CD4-positive, alpha-beta T cell treated with Interleukin-21 for 1 hour (primary cell): ENCODE measurements around the gene THOP1.
"Not testable (repeated sequence)": the region's sequence is repeated elsewhere in the genome, so short reads cannot be mapped to it uniquely, and the experiment has no call there.

Experiments
- DNase-seq: peaks from one replicate; pipeline ENCODE4 v3.0.0-alpha.2; 2020

The THOP1 gene

GRCh38 chr19:2805261-2805900 lies 20.1 kb downstream of the THOP1 start:
- no peak for DNase-seq

DNA sequence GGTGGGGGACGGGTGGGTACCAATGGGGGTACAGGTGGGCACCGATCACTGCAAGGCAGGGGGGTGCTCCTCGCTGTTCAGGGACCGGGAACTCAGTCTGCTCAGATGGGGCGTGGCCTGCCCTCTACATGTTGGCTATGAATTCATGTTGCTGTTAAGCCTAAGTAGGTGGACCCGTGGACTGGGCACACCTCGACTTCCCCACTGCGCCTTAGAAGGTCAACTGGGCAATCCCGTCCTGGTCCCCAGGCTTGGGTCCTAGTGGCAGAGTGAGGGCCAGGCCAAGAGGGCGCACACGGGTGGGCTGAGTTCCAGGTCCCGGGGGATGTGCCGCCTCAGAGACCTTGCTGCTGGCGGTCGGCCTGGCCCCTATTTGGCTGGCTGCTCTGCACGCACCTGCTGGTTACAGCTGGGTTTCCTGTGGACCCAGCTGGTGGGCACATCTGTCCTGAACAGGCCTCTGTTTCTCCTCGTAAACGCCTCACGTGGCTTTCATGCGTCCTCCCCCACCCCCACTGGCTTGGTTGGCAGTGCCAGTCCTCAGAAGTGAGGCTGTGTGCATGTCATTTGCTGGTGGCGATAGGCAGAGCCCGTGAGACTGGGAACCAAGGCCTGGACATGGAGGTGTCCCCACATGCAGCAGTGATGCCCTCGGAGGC lies 20.8 kb downstream of the THOP1 start:
- DNase-seq, result no peak

GRCh38 chr19:2806736-2807378 lies 21.6 kb downstream of the THOP1 start:
- no peak for DNase-seq

DNA sequence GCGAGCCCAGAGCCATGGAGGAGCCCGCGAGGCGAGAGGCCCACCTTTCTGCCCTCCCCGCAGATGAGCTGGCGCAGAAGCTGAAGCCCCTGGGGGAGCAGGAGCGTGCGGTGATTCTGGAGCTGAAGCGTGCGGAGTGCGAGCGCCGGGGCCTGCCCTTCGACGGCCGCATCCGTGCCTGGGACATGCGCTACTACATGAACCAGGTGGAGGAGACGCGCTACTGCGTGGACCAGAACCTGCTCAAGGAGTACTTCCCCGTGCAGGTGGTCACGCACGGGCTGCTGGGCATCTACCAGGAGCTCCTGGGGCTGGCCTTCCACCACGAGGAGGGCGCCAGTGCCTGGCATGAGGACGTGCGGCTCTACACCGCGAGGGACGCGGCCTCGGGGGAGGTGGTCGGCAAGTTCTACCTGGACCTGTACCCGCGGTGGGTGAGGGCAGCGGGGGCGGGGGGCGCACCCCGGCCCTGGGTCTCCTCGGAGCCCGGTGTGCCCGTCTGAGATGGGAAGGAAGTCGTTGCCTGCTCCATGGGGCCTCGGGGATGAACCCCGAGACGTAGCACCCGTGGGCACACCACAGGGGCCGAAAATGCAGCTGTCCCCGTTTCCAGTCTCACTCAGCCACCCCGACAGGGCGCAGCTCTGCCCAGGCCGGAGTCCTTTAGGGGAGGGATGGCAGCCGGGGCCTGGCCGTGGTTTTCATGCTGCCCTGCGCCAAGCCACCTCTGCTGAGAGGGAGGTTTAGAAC lies 22.3 kb downstream of the THOP1 start:
- DNase-seq, result no peak

DNA sequence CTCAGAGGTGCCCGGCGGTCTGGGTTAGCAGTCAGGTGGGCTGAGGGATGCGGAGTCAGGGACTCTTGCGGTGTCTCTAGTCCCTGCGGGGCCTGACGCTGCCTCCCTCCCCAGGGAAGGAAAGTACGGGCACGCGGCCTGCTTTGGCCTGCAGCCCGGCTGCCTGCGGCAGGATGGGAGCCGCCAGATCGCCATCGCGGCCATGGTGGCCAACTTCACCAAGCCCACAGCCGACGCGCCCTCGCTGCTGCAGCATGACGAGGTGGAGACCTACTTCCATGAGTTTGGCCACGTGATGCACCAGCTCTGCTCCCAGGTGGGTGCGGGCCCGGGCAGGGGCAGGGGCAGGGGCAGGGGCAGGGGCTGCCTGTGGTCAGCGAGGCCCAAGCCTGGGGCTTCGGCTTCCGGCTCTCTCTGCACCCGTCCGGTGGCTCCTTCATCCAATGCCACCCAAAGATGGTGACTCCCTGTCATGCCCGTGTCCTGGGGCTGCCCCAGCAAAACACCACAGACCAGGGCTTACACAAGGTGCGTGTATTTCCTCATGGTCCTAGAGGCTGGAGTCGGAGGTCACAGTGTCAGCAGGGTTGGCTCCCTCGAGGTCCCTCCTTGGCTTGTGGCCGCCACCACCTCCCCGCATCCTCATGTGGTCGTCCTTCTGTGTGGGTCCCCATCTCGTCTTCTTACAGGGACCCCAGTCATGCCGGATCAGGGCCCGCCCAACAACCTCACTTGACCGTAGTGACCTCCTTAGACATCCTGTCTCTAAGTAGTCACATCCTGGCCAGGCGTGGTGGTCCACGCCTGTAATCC lies 23.0 kb downstream of the THOP1 start:
- no peak for DNase-seq

DNA sequence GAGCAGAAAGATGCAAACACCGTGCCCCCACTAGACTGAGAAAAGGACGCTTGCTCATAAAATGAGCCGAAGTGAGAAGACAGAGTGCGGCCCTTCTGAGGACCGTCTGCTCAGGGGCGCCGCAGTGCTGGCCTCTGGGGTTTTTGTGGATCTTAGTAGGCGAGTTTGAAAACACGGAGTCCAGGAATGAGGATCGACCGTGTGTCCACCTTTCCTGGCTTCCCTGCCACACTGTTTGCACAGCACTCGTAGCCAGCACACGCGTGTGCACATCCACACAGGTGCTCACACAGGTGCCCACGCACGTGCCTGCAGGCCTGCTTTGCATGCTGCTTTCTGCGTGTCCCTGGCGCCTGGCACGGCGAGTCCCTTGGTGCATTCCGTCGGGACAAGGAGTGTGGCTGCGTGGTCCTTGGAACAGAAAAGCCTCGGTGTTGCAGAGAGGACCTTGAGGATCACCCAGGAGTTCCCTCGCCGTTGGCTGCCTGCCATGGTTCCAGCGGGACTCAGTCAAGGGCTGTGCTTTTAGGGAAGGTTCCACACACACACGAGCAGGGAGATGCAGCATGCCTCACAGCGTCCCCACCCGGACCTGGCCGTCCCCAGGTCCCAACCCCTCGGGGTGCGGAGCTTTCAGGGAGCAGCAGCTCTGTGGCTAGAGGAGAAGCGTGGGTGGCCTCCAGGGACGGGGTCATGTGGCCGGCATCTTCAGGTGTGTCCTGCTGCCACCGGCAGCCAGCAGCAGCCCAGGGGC lies 24.3 kb downstream of the THOP1 start:
- no peak for DNase-seq

- no peak for DNase-seq
These were observed 25.1 kb downstream of the THOP1 start for GRCh38 chr19:2810141-2811091.

DNA sequence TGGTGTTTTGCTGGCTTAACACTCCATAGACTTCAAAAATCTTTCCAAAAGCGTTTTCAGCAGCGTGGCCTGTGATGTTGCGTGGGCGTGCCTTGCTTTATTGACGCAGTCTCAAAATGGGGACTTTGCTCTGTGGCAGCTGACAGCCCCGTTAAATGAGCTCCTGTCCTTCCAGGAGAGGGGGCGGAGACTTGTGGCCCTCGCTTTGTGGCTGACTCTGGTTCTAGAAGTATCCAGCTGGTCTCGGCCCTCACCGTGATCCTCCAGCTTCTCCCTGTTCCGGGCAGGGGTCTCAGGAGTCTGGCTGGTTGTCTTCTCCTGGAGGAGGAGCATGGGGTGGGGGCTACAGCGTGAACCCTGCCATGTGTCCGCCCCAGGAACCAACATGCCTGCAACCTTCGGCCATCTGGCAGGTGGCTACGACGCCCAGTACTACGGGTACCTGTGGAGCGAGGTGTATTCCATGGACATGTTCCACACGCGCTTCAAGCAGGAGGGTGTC lies 26.0 kb downstream of the THOP1 start:
- no peak for DNase-seq

DNA sequence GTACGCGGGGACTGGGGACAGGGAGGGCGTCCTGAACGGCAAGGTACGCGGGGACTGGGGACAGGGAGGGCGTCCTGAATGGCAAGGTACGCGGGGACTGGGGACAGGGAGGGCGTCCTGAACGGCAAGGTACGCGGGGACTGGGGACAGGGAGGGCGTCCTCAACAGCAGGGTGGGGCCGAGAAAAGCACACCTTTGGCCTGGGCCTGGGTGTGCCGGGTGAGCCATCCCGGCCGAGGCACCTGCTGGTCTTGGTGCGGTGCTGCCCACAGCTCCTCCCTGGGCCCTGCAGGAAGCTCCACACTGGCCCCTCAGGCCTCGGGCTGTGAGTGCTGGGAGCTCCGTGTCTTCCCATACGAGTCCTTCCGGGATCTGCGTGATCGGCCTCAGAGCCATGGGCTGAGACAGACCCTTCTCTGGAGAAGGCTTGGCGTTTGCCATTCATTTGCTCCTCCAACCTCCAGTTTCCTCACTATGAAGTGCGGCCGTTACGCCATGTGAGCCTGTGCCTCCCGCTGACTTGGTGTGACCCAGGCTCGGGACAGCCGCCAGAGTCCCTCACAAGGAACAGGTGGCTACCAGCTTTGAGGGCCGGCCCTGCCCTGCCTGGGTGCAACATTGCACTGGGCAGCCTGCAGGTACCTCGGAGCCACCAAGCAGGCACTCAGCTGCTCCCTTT lies 26.6 kb downstream of the THOP1 start:
- DNase-seq, result no peak

GRCh38 chr19:2812414-2813234 lies 27.3 kb downstream of the THOP1 start:
- DNase-seq, result no peak

GRCh38 chr19:2813235-2814160 lies 28.2 kb downstream of the THOP1 start:
- DNase-seq, result no peak

- DNase-seq, result no peak
These were observed 29.1 kb downstream of the THOP1 start for GRCh38 chr19:2814426-2814825.

GRCh38 chr19:2815191-2815614 lies 29.9 kb downstream of the THOP1 start:
- no peak for DNase-seq

DNA sequence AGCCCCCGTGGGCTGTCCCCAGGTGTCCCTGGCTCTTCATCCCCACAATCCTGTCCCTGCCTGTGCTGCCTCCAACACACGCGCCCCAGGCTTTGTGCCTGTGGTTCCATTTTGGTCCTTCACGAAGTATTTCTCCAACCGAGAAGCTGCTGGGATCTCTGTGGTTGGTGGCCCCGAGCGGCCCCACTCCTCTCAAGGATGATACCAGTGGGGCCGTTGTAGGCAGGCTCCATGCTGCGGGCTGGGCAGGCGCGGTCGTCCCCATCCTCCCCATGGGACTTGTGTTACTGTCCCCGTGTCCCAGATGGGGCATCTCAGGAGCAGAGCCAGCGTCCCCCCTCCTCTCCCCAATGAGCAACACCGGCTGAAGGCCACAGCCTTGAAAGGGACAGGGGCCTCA lies 30.6 kb downstream of the THOP1 start:
- no peak for DNase-seq

DNA sequence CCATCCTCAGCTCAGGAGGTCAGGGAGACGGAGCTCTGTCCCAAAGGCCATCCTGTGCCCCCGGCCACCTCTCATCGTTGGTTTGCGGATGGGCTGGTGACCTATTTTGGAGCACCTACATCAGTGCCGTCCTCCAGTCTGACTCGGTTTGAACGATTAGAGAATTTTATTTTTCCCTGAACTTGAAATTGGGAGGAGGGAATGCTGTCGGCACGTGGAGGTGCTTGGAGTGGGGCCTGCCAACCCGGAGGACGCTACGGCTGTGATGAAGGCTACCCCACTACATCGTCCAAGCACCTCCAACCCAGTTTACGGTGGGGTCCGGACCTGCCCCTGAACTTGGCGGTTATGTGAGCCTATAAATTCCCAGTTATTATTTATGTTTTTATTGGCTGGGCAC lies 31.3 kb downstream of the THOP1 start:
- DNase-seq, result no peak

DNA sequence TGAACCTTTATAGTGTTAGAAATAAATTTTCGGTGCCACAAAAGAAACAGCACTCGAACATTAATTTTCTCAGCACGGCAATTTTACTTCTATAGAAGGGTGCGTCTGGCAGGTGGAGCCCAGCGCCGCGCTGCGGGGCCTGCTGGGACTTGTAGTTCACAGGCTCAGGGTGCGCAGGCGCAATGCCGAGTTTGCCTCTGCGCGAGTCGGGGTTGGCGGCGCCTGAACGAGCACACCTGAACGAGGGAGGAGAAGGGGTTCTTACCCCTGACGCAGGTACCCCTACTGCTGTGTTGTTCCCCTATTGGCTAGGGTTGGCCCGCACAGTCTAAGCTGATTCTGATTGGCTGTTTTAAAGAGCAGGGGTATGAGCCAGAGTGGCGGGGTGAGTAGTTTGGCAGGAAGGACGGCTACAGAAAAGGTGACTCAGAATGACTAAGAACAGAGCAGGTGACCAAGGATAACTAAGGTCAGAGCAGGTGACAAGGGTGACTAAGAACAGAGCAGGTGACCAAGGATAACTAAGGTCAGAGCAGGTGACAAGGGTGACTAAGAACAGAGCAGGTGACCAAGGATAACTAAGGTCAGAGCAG lies 32.0 kb downstream of the THOP1 start:
- DNase-seq, result not testable (repeated sequence)

- DNase-seq, result peak; percentile 96
These were observed 34.3 kb downstream of the THOP1 start, which contains the start of gene ZNF554 for GRCh38 chr19:2819540-2820111. TSS of gene ZNF554 (plus strand) at chr19:2819868. CDS start at chr19:2820072, 204 bp downstream.
